Activated effector memory CD4-positive, alpha-beta T cell treated with Interleukin-2 at 50 U/mL for 16 hours (primary cell): Measurements from ENCODE around the gene MYOC.
"Not testable (repeated sequence)": the region's sequence is repeated elsewhere in the genome, so short reads cannot be mapped to it uniquely, and the experiment has no call there.

Experiments
- DNase-seq: peaks from one replicate; pipeline ENCODE4 v3.0.0-alpha.2; 2020

The MYOC gene

DNA sequence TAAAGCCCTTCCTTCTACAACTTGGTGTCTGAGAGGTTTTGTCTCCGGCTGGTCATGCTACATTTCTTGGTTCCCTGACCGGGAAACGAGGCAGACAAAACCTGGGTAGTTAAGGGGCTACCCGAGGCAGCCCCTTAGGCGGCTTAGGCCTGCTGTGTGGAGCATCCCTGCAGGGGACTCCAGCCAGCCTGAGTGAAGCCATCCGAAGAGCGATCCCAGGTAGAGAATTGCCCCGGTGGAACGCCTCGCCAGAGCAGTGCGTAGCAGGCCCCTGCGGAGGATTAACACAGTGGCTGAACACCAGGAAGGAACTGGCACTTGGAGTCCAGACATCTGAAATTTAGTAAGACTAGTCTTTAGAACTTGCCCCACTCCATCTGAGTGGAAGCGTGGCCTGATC, 51.6 kb downstream of the MYOC start:
- no peak for DNase-seq

- not testable (repeated sequence) for DNase-seq
These were observed 52.2 kb downstream of the MYOC start for GRCh38 chr1:171600310-171600709.

GRCh38 chr1:171597203-171597602, 55.3 kb downstream of the MYOC start:
- no peak for DNase-seq

DNA sequence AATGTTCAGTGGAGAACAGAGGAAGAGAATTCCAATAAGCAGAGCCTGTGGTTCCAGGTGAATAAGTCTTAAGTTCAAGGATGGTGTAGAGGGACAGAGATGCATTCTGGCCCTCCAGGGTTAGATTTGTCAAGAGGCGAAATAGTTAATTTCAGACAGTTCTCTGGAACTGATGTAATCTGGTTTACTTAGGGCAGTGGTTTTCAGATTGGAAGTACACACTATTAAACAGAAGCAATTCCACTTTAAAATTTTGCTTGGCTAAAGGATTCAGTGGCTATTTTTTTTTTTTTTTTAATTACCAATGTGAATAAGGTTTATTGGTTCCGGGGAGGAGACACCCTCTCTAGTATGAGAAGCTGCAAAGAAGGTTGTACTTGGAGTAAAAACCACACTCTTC, 55.8 kb downstream of the MYOC start:
- no peak for DNase-seq

GRCh38 chr1:171596119-171596518, 56.4 kb downstream of the MYOC start:
- no peak for DNase-seq

GRCh38 chr1:171595324-171595723, 57.2 kb downstream of the MYOC start:
- DNase-seq, result no peak

GRCh38 chr1:171590022-171590421, 62.5 kb downstream of the MYOC start:
- no peak for DNase-seq

- DNase-seq, result no peak
These were observed 64.3 kb downstream of the MYOC start for GRCh38 chr1:171588230-171588629.

DNA sequence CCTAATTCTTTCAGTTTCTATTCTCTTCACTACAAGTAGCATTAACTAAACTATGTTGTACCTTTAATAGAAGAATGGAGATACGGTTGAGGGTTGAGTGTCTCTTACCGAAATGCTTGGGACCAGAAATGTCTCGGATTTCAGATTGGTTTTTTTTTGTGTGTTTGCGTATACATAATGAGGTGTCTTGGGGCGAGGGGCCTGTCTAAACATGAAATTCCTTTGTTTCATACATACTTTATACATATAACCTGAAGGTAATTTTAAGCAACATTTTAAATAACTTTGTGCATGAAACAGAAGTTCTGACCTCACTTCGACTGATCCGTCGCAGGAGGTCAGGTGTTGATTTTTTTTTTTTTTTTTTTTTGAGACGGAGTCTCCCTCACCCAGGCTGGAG, 66.8 kb downstream of the MYOC start:
- DNase-seq, result no peak
